Natural killer cell (primary cell): ENCODE results near the gene DDX42. TPM values are rescaled to one million over a fixed set of nuclear protein-coding genes. Genes with fewer than 3 reads are reported as not detected.
A peak's percentile ranks its signal among the peaks of the same experiment; 100 is the strongest.

ENCODE experiments used
- ATAC-seq, 3 donors: fragments of 150-1000 bp in 2 of 3; fragments of 200-7000 bp in 1 of 3; cut with Tn5 transposase; 1 replicate in 1 of 3; 2 replicates in 2 of 3; pipeline ENCODE4 v1.10.0; 2021; ENCODE audit warnings: mild to moderate bottlenecking in 2 of 3, moderate library complexity in 2 of 3
- DNase-seq, 2 donors: peaks; one replicate each; pipeline versions ENCODE4 v3.0.0 to v3.0.0-alpha.2; 2013 to 2021; ENCODE audit warnings: mixed read lengths in 1 of 2
- H3K27ac ChIP-seq: one replicate; pipeline ENCODE4 v1.5.1; 2013; ENCODE audit warnings: mild to moderate bottlenecking, low read length
- H3K27me3 ChIP-seq: one replicate; pipeline ENCODE4 v1.6.1; 2013; ENCODE audit warnings: low read length; ENCODE audit not compliant: control insufficient read depth, insufficient read depth
- H3K36me3 ChIP-seq: one replicate; pipeline ENCODE4 v1.6.1; 2013; ENCODE audit warnings: low read length; ENCODE audit not compliant: control insufficient read depth, insufficient read depth
- H3K4me1 ChIP-seq: one replicate; pipeline ENCODE4 v1.6.1; 2013; ENCODE audit warnings: low read length; ENCODE audit not compliant: control insufficient read depth, insufficient read depth
- H3K4me3 ChIP-seq: one replicate; pipeline ENCODE4 v1.5.1; 2013; ENCODE audit warnings: low read length
- H3K9me3 ChIP-seq: one replicate; pipeline ENCODE4 v1.6.1; 2013; ENCODE audit warnings: low read length; ENCODE audit not compliant: control insufficient read depth, insufficient read depth
- H3K27ac Mint-ChIP-seq, 2 donors: one replicate each; pipeline ENCODE4 v1.8.0; 2022; ENCODE audit warnings: mild to moderate bottlenecking in 2 of 2, mixed read lengths in 2 of 2, moderate library complexity in 1 of 2
- H3K27me3 Mint-ChIP-seq, 2 donors: one replicate each; pipeline ENCODE4 v1.8.0; 2022; ENCODE audit warnings: low read depth in 2 of 2, mixed read lengths in 2 of 2
- H3K36me3 Mint-ChIP-seq: one replicate; pipeline ENCODE4 v1.8.0; 2022; ENCODE audit warnings: mixed read lengths
- H3K4me1 Mint-ChIP-seq, 2 donors: one replicate each; pipeline ENCODE4 v1.8.0; 2022; ENCODE audit warnings: mixed read lengths in 2 of 2
- H3K4me3 Mint-ChIP-seq: one replicate; pipeline ENCODE4 v1.8.0; 2022; ENCODE audit warnings: mild to moderate bottlenecking, moderate library complexity, mixed read lengths
- H3K9me3 Mint-ChIP-seq, 2 donors: one replicate each; pipeline ENCODE4 v1.8.0; 2022; ENCODE audit warnings: mixed read lengths in 2 of 2
- CTCF ChIP-seq: fragments of 200-600 bp; IDR thresholded peaks from one replicate; pipeline ENCODE4 v1.8.0; 2022; ENCODE audit warnings: antibody characterized with exemption
- WGBS: methylation state at CpG from one replicate; pipeline ENCODE4 v1.1.7; 2013; ENCODE audit warnings: missing lambda C conversion rate; ENCODE audit not compliant: insufficient coverage; 5-methylcytosine and 5-hydroxymethylcytosine counted together
- intact Hi-C: fragments of 100-400 bp; cut with micrococcal nuclease; formaldehyde crosslinking; loops from one replicate; pipeline ENCODE4 v1.14.2; 2022
- total RNA-seq, 4 donors: library from RNA; stranded (reverse); fragments of 120-200 nt in 1 of 4; gene quantifications; one replicate each; pipeline versions ENCODE4 v1.2.3 to v1.2.4, GENCODE V29; 2013 to 2022

Gene DDX42
- total RNA-seq, 3 donors from 2014 or later (not counting 1 experiment from before 2014, with no cell fraction given), result 80.1 to 127 (median 110) TPM

- no peak for TF ChIP-seq CTCF
- Mint-ChIP-seq H3K4me3 (no peak overlapping the region), H3K36me3 (no peaks in the 10 kb centered on the region)
These were observed 7.2 kb upstream of the DDX42 start for GRCh38 chr17:63766754-63767153.

GRCh38 chr17:63768433-63768832, 5.5 kb upstream of the DDX42 start:
- H3K4me1 Mint-ChIP-seq, result peaks cover 24 to 49% of the 10 kb centered on the region in 2 donors
- H3K9me3 Mint-ChIP-seq, result no peaks in the 10 kb centered on the region
- Histone ChIP-seq H3K27ac (no peak overlapping the region), H3K27me3 (no peaks in the 10 kb centered on the region), H3K4me3 (no peak overlapping the region), H3K4me1 (peaks cover 11% of the 10 kb centered on the region), H3K36me3 (peaks cover 31% of the 10 kb centered on the region), H3K9me3 (no peaks in the 10 kb centered on the region)
- intact Hi-C loops, result no loop called here
- TF ChIP-seq CTCF, result no peak
- ATAC-seq (no peak), DNase-seq (no peak)
- no peaks in the 10 kb centered on the region for H3K36me3 Mint-ChIP-seq
- no peak overlapping the region for H3K4me3 Mint-ChIP-seq
- peak overlapping the region in 1 of 2 donors; percentile 59 for H3K27ac Mint-ChIP-seq
- no peaks in the 10 kb centered on the region for H3K27me3 Mint-ChIP-seq
- WGBS, result 93% methylated on average over 5 of the region's 7 CpGs

More at GRCh38 chr17:63766754-63767153, 7.2 kb upstream of the DDX42 start:
- Histone ChIP-seq H3K4me3 (no peak overlapping the region), H3K9me3 (no peaks in the 10 kb centered on the region), H3K27ac (no peak overlapping the region), H3K36me3 (peaks cover 47% of the 10 kb centered on the region), H3K4me1 (peaks cover under 1% of the 10 kb centered on the region), H3K27me3 (no peaks in the 10 kb centered on the region)
- H3K27ac Mint-ChIP-seq, result no peak overlapping the region
- ATAC-seq, result no peak
- H3K9me3 Mint-ChIP-seq, result no peaks in the 10 kb centered on the region
- no peak for DNase-seq
- H3K27me3 Mint-ChIP-seq, result no peaks in the 10 kb centered on the region
- peaks cover 12 to 36% of the 10 kb centered on the region in 2 donors for H3K4me1 Mint-ChIP-seq
- intact Hi-C loops, result no loop called here

GRCh38 chr17:63772801-63773271, 1.1 kb upstream of the DDX42 start:
- peaks cover 48 to 65% of the 10 kb centered on the region in 2 donors for H3K4me1 Mint-ChIP-seq
- Histone ChIP-seq H3K9me3 (no peaks in the 10 kb centered on the region), H3K36me3 (peaks cover 10% of the 10 kb centered on the region), H3K27me3 (no peaks in the 10 kb centered on the region), H3K4me3 (peak overlapping the region; percentile 88), H3K27ac (peak overlapping the region; percentile 94), H3K4me1 (peaks cover 22% of the 10 kb centered on the region)
- peak overlapping the region; percentile 95 for H3K4me3 Mint-ChIP-seq
- ATAC-seq (no peak), DNase-seq (peak in 1 of 2 donors; percentile 42)
- WGBS, result 7% methylated on average over 7 of the region's 7 CpGs
- H3K27me3 Mint-ChIP-seq, result no peaks in the 10 kb centered on the region
- intact Hi-C loops, result loop anchor here (1.0 to 5.0 kb wide), 6 partner anchors 32 to 734 kb away; partner anchors contain the start of genes CEP95, DDX5, FTSJ3 and MAP3K3
- no peak for TF ChIP-seq CTCF
- H3K9me3 Mint-ChIP-seq, result no peaks in the 10 kb centered on the region
- H3K27ac Mint-ChIP-seq, result peak overlapping the region; percentile 98 to 99
- no peaks in the 10 kb centered on the region for H3K36me3 Mint-ChIP-seq
